A549 (cell line): ENCODE data around the gene SPAG7. TPM values are rescaled to one million over a fixed set of nuclear protein-coding genes. Genes with fewer than 3 reads are reported as not detected.

Source experiments
- ATAC-seq, 2 experiments: fragments of 200-7000 bp in 1 of 2; fragments of >200 bp in 1 of 2; cut with Nextera tagmentation in 1 of 2; cut with Tn5 transposase in 1 of 2; 3 replicates each; pipeline versions ENCODE4 v1.8.0 to v1.9.1; 2018 to 2020; ENCODE audit warnings: mild to moderate bottlenecking in 1 of 2, moderate library complexity in 1 of 2
- CTCF ChIA-PET: fragments of 300-600 bp; sonication (Branson Sonifier 250); formaldehyde crosslinking; extraction: SDS; loops from one replicate; lab custom pipeline; 2021; ENCODE audit warnings: antibody characterized with exemption, inconsistent platforms; lab: Yijun Ruan, JAX
- POLR2A ChIA-PET: fragments of 350-600 bp; formaldehyde crosslinking; extraction: SDS; loops from one replicate; lab custom pipeline; 2021; ENCODE audit warnings: antibody characterized with exemption, inconsistent platforms; lab: Yijun Ruan, JAX
- DNase-seq, 2 experiments: peaks; one replicate each; pipeline versions ENCODE4 v3.0.0 to v3.0.0-alpha.2; 2011 to 2016; ENCODE audit warnings: low read depth in 1 of 2, low spot score in 1 of 2
- FAIRE-seq: peaks from 2 replicates; lab custom pipeline; 2011; peaks lifted over from hg19 to GRCh38; lab: Jason Lieb, UNC
- H3K27ac ChIP-seq, 2 experiments: fragments of >200 bp; sonication (Bioruptor Twin); formaldehyde crosslinking; 3 replicates each; pipeline ENCODE4 v1.5.1; 2016 to 2017
- H3K4me1 ChIP-seq: fragments of >200 bp; sonication (Bioruptor Twin); formaldehyde crosslinking; 3 replicates; pipeline ENCODE4 v1.6.1; 2016
- H3K4me2 ChIP-seq: fragments of >200 bp; sonication (Bioruptor Twin); formaldehyde crosslinking; 3 replicates; pipeline ENCODE4 v1.6.1; 2016
- H3K4me3 ChIP-seq: fragments of >200 bp; sonication (Bioruptor Twin); formaldehyde crosslinking; 3 replicates; pipeline ENCODE4 v1.5.1; 2016
- H3K9me3 ChIP-seq: fragments of >200 bp; sonication (Bioruptor Twin); formaldehyde crosslinking; 3 replicates; pipeline ENCODE4 v1.6.1; 2016
- CBX2 ChIP-seq: fragments of 200-600 bp; sonication (generic); IDR thresholded peaks from 2 replicates; pipeline ENCODE4 v1.6.1; 2016; ENCODE audit warnings: low read depth, mild to moderate bottlenecking, borderline replicate concordance
- CEBPB ChIP-seq, 2 experiments: fragments of >200 bp in 1 of 2; sonication (Bioruptor Twin) in 1 of 2; formaldehyde crosslinking in 1 of 2; IDR thresholded peaks; 2 replicates each; pipeline ENCODE4 v1.6.1; 2012 to 2016
- EHF ChIP-seq: fragments of 250-450 bp; sonication (Bioruptor Pico); IDR thresholded peaks from 2 replicates; pipeline ENCODE4 v1.5.0; 2020; ENCODE audit warnings: mild to moderate bottlenecking
- ESRRA ChIP-seq: fragments of 150-350 bp; IDR thresholded peaks from 2 replicates; pipeline ENCODE4 v1.6.1; 2014; ENCODE audit warnings: mild to moderate bottlenecking, low read length, borderline replicate concordance
- FOSB ChIP-seq: fragments of 250-450 bp; sonication (Bioruptor Pico); IDR thresholded peaks from 2 replicates; pipeline ENCODE4 v1.5.0; 2020; ENCODE audit warnings: mild to moderate bottlenecking, moderate library complexity
- GATA3 ChIP-seq: IDR thresholded peaks from 2 replicates; pipeline ENCODE4 v1.6.1; 2012; ENCODE audit warnings: borderline replicate concordance
- JUN ChIP-seq, 2 experiments: fragments of >200 bp; sonication (Bioruptor Twin); formaldehyde crosslinking; IDR thresholded peaks; 2 replicates in 1 of 2; 3 replicates in 1 of 2; pipeline ENCODE4 v1.6.1; 2016 to 2017
- KDM1A ChIP-seq: fragments of 200-600 bp; sonication (generic); IDR thresholded peaks from 2 replicates; pipeline ENCODE4 v1.6.1; 2016; ENCODE audit warnings: low read depth, mild to moderate bottlenecking
- NR3C1 ChIP-seq: fragments of >200 bp; sonication (Bioruptor Twin); formaldehyde crosslinking; IDR thresholded peaks from 3 replicates; pipeline ENCODE4 v1.6.1; 2017
- POLR2A ChIP-seq: IDR thresholded peaks from 2 replicates; pipeline ENCODE4 v1.6.1; 2012; ENCODE audit warnings: mild to moderate bottlenecking, low read length
- POLR2AphosphoS2 ChIP-seq: conservative IDR thresholded peaks from 2 replicates; pipeline ENCODE4 v1.6.1; 2012; ENCODE audit warnings: low read length, improper control_type of control experiment, inconsistent platforms
- RAD21 ChIP-seq, 2 experiments: fragments of >200 bp in 1 of 2; sonication (Bioruptor Twin) in 1 of 2; formaldehyde crosslinking in 1 of 2; IDR thresholded peaks in 1 of 2; conservative IDR thresholded peaks in 1 of 2; 2 replicates in 1 of 2; 3 replicates in 1 of 2; pipeline ENCODE4 v1.6.1; 2012 to 2018; ENCODE audit warnings: inconsistent platforms in 1 of 2
- RFX5 ChIP-seq: fragments of 450-650 bp; IDR thresholded peaks from 2 replicates; pipeline ENCODE4 v1.7.1; 2014; ENCODE audit warnings: antibody characterized with exemption, mild to moderate bottlenecking, moderate library complexity
- SMC3 ChIP-seq: fragments of >200 bp; sonication (Bioruptor Twin); formaldehyde crosslinking; IDR thresholded peaks from 3 replicates; pipeline ENCODE4 v1.6.1; 2018; ENCODE audit warnings: inconsistent platforms
- SREBF2 ChIP-seq: fragments of 450-650 bp; IDR thresholded peaks from 2 replicates; pipeline ENCODE4 v1.6.1; 2014; ENCODE audit warnings: mild to moderate bottlenecking, moderate library complexity
- TFCP2L1 ChIP-seq: fragments of 250-450 bp; sonication (Bioruptor Pico); IDR thresholded peaks from 2 replicates; pipeline ENCODE4 v1.5.0; 2021; ENCODE audit warnings: mild to moderate bottlenecking
- TP53 ChIP-seq: fragments of 250-450 bp; sonication (Bioruptor Pico); IDR thresholded peaks from 2 replicates; pipeline ENCODE4 v1.5.0; 2021; ENCODE audit warnings: mild to moderate bottlenecking, moderate library complexity
- ZC3H11A ChIP-seq: fragments of 450-650 bp; IDR thresholded peaks from 2 replicates; pipeline ENCODE4 v1.6.1; 2014; ENCODE audit warnings: antibody characterized with exemption, mild to moderate bottlenecking
- WGBS: methylation state at CpG from one replicate; pipeline ENCODE4 v1.1.6; 2017; ENCODE audit errors: missing lambda C conversion rate; 5-methylcytosine and 5-hydroxymethylcytosine counted together
- polyA plus RNA-seq, 4 experiments: library from polyadenylated mRNA; depleted of rRNA in 3 of 4; stranded (reverse); fragments of >200 nt; fragmentation: RNase III in 1 of 4; extraction: RNeasy Plus Mini Kit Qiagen cat#74134 plus additional on column Dnase treatment in 1 of 4; gene quantifications; 2 replicates in 3 of 4; 3 replicates in 1 of 4; pipeline ENCODE4 v1.2.3, GENCODE V29; 2011 to 2017
- TF ChIP-seq, protein P1 (sequence below): fragments of >200 bp; sonication (Bioruptor Twin); formaldehyde crosslinking; IDR thresholded peaks from 3 replicates; pipeline ENCODE4 v1.5.1; 2016
- TF ChIP-seq, protein P2 (sequence below): fragments of 250-450 bp; sonication (Bioruptor Pico); IDR thresholded peaks from 2 replicates; pipeline ENCODE4 v1.5.0; 2021; ENCODE audit warnings: mild to moderate bottlenecking, moderate library complexity, borderline replicate concordance

Gene SPAG7
- polyA plus RNA-seq, 2 of the 4 experiments (the other 2 are of a cell fraction): 94.9 to 102 TPM

DNA sequence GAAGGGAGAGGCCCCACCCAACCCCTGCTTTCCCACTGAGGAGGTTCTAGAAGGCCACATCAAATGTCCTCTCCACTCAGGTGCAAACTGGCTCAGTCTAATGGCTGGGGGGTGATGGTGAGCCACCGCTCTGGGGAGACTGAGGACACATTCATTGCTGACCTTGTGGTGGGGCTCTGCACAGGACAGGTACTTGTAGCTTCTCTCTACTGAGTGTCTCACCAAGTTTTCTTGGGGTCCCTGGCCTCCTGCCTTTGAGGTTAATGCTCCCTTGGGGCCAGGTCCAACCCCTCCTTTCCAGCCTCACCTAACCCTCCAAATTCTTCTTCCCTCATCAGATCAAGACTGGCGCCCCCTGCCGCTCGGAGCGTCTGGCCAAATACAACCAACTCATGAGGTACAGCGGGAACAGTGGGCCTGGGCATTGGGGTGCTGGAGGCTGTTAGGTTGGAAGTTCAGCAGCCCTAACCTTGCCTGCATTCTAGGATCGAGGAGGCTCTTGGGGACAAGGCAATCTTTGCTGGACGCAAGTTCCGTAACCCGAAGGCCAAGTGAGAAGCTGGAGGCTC lies 11.0 kb downstream of the SPAG7 start:
- TF ChIP-seq ZC3H11A (no peak), EHF (CRISPR knock-in tag) (no peak), RAD21 (conservative IDR thresholded peaks at IDR 0.05 in 1 of 2, IDR thresholded peaks at IDR 0.05 in 1 of 2) (no peak), JUN (IDR thresholded peaks at IDR 0.05) (peak in 1 of 2 experiments; percentile 25; a peak in 1 of 5 replicates), CEBPB (IDR thresholded peaks at IDR 0.05) (no peak), SMC3 (no peak), SREBF2 (no peak), POLR2AphosphoS2 (peak; percentile 28; the same call in 1 of the 2 replicates), CBX2 (no peak), GATA3 (no peak), TP53 (CRISPR knock-in tag) (no peak)
- TF ChIP-seq, protein P1, sequence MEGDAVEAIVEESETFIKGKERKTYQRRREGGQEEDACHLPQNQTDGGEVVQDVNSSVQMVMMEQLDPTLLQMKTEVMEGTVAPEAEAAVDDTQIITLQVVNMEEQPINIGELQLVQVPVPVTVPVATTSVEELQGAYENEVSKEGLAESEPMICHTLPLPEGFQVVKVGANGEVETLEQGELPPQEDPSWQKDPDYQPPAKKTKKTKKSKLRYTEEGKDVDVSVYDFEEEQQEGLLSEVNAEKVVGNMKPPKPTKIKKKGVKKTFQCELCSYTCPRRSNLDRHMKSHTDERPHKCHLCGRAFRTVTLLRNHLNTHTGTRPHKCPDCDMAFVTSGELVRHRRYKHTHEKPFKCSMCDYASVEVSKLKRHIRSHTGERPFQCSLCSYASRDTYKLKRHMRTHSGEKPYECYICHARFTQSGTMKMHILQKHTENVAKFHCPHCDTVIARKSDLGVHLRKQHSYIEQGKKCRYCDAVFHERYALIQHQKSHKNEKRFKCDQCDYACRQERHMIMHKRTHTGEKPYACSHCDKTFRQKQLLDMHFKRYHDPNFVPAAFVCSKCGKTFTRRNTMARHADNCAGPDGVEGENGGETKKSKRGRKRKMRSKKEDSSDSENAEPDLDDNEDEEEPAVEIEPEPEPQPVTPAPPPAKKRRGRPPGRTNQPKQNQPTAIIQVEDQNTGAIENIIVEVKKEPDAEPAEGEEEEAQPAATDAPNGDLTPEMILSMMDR: peak; percentile 24; the same call in 2 of the 3 replicates
- TF ChIP-seq, protein P2, sequence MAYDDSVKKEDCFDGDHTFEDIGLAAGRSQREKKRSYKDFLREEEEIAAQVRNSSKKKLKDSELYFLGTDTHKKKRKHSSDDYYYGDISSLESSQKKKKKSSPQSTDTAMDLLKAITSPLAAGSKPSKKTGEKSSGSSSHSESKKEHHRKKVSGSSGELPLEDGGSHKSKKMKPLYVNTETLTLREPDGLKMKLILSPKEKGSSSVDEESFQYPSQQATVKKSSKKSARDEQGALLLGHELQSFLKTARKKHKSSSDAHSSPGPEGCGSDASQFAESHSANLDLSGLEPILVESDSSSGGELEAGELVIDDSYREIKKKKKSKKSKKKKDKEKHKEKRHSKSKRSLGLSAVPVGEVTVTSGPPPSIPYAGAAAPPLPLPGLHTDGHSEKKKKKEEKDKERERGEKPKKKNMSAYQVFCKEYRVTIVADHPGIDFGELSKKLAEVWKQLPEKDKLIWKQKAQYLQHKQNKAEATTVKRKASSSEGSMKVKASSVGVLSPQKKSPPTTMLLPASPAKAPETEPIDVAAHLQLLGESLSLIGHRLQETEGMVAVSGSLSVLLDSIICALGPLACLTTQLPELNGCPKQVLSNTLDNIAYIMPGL (CRISPR knock-in tag): no peak
- H3K4me1 ChIP-seq: peaks cover 17% of the 10 kb centered on the region
- FAIRE-seq: no peak
- H3K27ac ChIP-seq: no peak overlapping the region
- ChIA-PET CTCF (interaction anchor here (0.6 to 7.1 kb wide), 8 partner anchors 8 to 74 kb away, joined by 3 to 63 read pairs (median 5); partner anchors contain the start of genes CAMTA2 and SPAG7), POLR2A (interaction anchor here (2.0 kb wide), 1 partner anchor 11 kb away, joined by 14 read pairs; the partner anchor contains the start of gene SPAG7)
- DNase-seq: no peak
- H3K4me3 ChIP-seq: no peak overlapping the region
- no peak for ATAC-seq
- WGBS: 91% methylated on average over 10 of the region's 10 CpGs
- H3K9me3 ChIP-seq: no peaks in the 10 kb centered on the region
- no peak overlapping the region for H3K4me2 ChIP-seq

DNA sequence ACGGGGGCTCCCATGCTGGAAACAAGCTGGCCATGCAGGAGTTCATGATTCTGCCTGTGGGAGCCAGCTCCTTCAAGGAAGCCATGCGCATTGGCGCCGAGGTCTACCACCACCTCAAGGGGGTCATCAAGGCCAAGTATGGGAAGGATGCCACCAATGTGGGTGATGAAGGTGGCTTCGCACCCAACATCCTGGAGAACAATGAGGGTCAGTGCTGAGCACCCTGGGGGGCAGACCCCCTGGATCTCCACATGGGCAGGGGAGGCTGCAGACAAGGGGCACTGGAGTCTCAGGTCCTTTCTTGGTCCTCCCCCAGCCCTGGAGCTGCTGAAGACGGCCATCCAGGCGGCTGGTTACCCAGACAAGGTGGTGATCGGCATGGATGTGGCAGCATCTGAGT lies 12.5 kb downstream of the SPAG7 start:
- FAIRE-seq: no peak
- H3K9me3 ChIP-seq: no peaks in the 10 kb centered on the region
- no peak overlapping the region for H3K4me2 ChIP-seq
- ChIA-PET POLR2A (interaction anchor here (0.6 kb wide), 2 partner anchors 251 to 437 kb away, joined by 3 read pairs; partner anchors contain the start of gene PELP1), CTCF (interaction anchor here (0.7 to 7.1 kb wide), 9 partner anchors 10 to 223 kb away, joined by 3 to 63 read pairs (median 4); partner anchors contain the start of genes CAMTA2, CHRNE, RNF167 and SLC25A11)
- H3K4me3 ChIP-seq: no peak overlapping the region
- ATAC-seq: no peak
- WGBS: 96% methylated on average over 8 of the region's 8 CpGs
- H3K4me1 ChIP-seq: peaks cover 27% of the 10 kb centered on the region
- TF ChIP-seq POLR2A (peak; percentile 18; the same call in 1 of the 2 replicates), FOSB (CRISPR knock-in tag) (no peak)
- no peak for DNase-seq
- H3K27ac ChIP-seq: no peak overlapping the region

DNA sequence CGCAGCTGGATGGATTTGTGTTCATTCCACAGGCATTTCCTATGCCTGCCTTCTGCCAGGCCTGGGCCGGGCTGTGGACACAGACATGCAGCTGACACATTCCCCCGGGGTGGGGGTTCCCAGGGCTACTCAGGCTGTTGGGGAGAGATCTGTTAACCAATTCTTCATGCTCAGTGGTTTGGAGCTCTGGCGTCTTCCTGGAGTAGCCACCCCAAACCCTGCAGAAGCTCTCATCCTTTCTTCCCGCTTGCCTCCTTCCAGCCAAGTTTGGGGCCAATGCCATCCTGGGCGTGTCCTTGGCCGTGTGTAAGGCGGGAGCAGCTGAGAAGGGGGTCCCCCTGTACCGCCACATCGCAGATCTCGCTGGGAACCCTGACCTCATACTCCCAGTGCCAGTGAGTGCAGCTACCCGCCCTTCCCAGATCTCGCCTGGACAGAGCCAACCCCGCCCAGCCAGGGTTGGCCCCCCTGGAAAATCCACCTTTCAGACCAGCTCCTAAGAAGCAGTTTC lies 14.1 kb downstream of the SPAG7 start:
- no peak for ATAC-seq
- no peak for FAIRE-seq
- WGBS: 93% methylated on average over 14 of the region's 14 CpGs
- peaks cover 27% of the 10 kb centered on the region for H3K4me1 ChIP-seq
- ChIA-PET CTCF (interaction anchor here (1.1 to 7.1 kb wide), 5 partner anchors 12 to 44 kb away, joined by 4 to 63 read pairs (median 6); partner anchors contain the start of genes RNF167, SLC25A11 and SPAG7), POLR2A (interaction anchor here (4.4 kb wide), 1 partner anchor 12 kb away, joined by 78 read pairs; the partner anchor contains the start of gene SPAG7)
- TF ChIP-seq NR3C1 (no peak), TP53 (CRISPR knock-in tag) (no peak), POLR2AphosphoS2 (no peak), KDM1A (no peak), RAD21 (conservative IDR thresholded peaks at IDR 0.05 in 1 of 2, IDR thresholded peaks at IDR 0.05 in 1 of 2) (no peak), RFX5 (no peak), EHF (CRISPR knock-in tag) (no peak), ESRRA (no peak), TFCP2L1 (no peak)
- TF ChIP-seq, protein P1: no peak
- no peak overlapping the region for H3K4me2 ChIP-seq
- H3K9me3 ChIP-seq: no peaks in the 10 kb centered on the region
- H3K27ac ChIP-seq: peak overlapping the region in 1 of 2 experiments; percentile 11; a peak in 2 of 6 replicates
- no peak for DNase-seq
- H3K4me3 ChIP-seq: no peak overlapping the region
